SKM-1 treated with dmso at 0.1 percent for 144 hours (cell line): ENCODE results near the gene PAFAH1B2.
A peak's percentile ranks its signal among the peaks of the same experiment; 100 is the strongest.
"Not testable (repeated sequence)": the region's sequence is repeated elsewhere in the genome, so short reads cannot be mapped to it uniquely, and the experiment has no call there.

Source experiments
- DNase-seq: peaks from one replicate; lab custom pipeline; 2025; ENCODE audit not compliant: unreplicated experiment; lab: John Stamatoyannopoulos, UW

The PAFAH1B2 gene

DNA sequence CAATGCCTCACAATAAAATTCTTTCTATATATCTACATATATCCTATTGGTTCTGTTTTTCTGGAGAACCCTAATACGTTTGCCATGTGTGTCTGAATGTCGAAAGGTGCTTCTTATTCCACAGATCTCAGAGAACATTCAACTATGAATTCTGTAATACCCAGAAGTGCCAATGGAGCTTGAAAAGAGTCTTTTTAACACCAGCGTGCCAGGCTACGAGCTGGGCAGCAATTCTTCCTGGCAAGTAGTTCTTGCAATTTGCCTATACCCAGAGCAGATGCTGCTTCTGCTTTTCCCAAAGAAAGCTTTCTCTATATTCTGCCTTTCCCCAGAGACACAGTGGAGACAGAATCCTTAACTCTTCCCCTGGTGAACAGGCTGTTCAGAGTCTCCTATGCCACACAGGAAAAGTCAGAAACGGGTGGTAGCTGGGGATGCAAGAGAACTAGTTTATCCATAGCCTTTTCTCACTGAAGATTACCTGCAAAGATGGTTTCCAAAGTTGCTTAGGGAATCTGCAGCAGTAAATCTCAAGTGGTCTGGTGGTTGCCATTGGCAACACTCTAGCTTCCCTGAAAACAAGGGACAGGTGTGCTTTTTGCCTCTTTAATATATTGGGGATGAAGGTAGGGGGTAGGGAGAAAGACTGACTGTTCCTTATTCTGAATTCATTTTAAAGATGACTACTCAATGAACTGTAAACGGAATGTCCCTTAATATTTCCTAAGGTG lies 16.8 kb upstream of the PAFAH1B2 start:
- no peak for DNase-seq

DNA sequence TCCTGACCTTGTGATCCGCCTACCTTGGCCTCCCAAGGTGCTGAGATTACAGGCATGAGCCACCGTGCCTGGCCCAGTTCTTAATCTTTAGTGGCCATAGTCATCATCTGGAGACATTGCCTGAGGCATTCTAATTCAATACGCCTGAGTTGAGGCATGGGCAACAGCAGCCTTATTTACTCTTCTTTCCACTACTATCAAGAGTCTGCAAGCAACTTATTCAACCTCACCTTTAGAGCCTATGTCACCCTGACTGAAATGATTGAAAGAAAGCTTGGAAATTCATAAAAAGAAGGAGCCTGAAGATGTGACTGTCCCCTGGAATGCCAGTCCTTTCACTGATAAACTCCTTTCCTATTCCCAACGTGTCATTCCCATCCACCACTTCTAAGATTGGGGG lies 15.8 kb upstream of the PAFAH1B2 start:
- no peak for DNase-seq

DNA sequence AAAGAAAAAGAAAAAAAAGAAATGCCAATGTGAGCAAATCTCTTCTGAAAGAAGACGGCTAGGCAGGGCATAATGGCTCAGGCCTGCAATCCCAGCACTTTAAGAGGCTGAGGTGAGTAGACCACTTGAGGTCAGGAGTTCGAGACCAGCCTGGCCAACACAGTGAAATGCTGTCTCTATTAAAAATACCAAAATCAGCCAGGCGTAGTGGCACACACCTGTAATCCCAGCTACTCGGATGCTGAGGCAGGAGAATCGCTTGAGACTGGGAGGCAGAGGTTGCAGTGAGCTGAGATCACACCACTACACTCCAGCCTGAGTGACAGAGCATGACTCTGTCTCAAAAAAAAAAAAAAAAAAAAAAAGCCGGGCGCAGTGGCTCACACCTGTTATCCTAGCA lies 13.7 kb upstream of the PAFAH1B2 start:
- DNase-seq: not testable (repeated sequence)

DNA sequence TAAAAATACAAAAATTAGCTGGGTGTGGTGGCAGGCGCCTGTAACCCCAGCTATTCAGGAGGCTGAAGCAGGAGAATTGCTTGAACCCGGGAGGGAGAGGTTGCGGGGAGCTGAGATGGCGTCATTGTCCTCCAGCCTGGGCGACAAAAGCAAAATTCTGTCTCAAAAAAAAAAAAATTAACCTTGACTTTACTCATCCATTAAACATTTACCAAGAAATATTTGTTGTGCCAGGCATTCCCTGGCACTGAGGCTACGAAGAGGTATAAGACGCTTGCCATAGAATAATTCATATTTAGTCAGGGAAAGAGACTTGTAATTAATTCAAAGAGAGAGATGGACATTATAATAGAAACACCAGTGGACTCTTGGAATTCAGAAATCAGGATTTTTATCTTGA lies 13.2 kb upstream of the PAFAH1B2 start:
- DNase-seq: no peak

DNA sequence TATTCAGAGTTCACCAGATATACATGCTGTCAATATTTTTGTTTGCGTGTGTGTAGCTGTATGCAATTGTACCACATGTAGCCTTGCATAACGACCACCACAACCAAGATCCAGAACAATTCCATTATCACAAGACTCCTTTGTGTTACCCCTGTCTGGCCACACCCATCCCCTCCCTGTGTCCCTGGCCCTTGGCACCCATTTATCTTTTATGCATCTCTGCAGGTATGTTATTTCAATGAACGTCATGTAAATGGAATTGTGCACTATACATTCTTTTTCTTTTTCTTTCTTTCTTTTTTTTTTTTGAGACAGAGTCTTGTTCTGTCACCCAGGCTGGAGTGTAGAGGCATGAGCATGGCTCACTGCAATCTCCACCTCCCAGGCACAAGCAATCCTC lies 9.7 kb upstream of the PAFAH1B2 start:
- no peak for DNase-seq

DNA sequence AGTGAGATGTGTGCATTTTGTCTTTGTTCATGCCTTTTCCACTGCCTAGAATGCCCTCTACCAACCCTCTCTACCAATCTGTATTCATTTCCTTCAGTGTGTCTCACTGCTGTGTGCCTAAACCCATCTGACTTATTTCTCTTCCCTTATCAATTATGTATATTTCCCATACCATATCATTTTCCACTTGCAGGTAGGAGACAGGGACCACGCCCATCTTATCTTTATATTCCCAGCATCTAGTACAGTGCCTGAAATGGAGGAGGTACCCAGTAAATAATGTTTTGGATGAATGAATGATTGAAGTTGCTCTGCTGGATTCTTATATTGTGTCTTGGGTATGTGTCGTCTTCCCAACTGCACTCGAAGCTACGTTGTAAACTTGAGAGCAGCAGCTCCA lies 9.1 kb upstream of the PAFAH1B2 start:
- DNase-seq: not testable (repeated sequence)

DNA sequence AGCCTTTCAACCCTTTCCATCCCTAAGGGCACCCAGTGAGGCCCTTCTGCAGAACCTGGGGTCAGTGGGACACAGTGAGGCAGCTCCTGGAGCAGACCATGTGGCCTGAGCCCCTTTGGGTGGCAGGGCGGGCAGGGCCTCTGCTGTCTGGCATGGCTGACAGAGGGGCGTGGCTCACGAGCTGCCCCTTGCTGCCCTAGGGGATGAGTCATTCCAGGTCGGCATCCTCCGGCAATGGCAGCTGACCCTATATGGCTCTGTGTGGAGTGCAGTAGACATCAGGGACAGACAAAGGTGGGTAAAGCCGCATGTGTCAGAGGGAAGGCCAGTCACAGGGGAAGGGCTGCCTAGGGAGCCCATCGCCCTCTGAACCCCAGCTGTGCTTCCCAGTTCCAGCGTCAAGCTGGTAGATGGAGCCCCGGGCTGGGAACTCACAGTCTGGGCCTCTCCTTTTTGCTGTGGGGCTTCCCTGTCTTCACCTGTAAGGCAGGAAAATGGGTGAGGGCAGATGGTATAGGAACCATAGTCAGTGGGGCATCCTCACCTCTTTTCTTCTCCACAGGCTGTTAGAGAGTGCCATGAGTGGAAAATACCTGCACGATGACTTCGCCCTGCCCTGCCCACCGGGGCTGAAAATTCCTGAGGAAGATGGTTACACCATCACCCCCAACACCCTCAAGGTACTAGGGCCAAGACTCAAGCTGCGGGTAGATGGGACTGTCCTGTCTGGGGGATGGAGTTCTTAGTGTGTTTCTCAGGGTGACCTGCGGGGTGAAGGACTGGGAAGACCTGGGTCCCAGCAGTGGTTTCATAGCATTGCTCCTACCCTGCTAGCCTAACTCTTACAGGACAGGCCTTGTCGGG lies 6.6 kb upstream of the PAFAH1B2 start:
- DNase-seq: not testable (repeated sequence)

DNA sequence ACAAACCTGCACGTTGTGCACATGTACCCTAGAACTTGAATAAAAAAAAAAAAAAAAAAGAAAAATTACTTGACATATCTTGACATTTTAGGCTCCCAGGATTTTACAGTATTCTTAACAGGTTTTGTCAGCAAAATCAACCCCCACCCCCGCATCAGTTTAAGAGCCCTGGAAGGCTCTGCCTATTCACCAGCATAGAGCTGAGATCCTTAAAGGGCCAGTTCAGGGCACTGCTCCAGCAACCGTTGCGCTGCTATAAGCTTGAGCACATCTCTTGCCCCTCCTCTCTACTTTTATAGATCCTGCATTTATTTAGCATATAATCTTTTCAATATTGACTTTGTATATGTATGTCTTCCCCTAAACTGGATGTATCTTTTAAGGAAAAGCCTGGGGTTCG lies 697 bp upstream of the PAFAH1B2 start:
- no peak for DNase-seq

DNA sequence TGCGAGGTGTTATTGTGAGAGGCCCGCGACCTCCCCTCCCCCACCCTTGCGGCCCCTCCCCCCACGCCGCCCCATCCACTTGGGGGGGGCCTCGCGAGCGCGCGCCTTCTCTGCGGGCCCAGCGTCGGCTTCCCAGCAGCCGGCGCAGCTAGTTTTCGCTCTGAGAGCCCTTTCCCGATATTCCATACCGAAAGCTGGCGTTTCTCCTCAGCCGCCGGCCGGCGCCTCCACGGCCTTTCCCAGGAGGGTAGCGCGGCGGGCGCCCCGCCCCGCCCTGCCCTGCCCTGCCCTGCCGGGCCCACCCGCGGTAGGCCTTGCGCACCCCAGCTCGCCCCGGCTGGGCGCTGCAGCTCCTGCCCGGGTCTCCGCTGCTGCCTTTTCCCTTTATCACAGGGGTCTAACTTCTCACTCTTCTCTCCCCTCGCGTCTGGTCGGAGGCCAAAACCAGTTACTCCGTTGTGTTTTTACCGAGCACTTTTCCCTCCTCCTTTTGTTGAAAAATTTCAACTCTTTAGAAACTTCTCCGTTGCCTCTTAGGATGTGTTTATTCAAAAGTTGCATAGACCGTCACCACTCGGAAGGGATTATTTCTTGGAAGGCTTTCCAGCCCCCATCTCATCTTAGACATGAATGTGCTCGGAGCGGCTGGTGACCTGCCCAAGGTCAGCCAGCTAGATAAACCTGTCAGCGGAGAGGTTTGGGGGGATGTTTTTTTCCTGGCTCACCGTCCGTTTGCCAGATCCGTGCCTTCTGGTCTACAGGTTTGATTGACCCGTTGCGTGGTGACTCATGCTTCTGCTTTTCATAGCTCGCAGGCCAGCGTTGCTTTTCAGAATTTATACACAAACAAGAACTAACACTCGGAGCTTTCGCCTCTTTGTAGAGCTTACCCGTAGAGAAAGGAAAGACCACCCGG lies 648 bp downstream of the PAFAH1B2 start:
- peak; percentile 66 for DNase-seq

DNA sequence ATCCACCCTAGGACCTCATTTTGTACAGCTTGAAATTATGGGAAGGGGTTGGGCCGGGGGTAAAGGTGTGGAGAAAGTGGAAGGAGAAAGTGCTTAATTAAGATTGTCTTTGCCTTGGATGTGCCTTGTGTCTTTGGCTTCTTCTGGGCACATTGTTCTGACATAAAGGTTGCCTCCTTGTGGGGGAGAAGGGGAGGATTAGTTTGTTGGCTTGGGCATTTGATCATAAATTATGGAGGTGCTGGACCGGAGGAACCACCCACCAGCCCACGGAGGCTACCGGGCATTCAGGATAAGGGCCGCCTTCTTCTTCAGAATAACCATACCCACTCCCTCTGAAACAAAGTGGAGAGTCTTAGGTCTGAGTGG lies 1.3 kb downstream of the PAFAH1B2 start:
- no peak for DNase-seq

DNA sequence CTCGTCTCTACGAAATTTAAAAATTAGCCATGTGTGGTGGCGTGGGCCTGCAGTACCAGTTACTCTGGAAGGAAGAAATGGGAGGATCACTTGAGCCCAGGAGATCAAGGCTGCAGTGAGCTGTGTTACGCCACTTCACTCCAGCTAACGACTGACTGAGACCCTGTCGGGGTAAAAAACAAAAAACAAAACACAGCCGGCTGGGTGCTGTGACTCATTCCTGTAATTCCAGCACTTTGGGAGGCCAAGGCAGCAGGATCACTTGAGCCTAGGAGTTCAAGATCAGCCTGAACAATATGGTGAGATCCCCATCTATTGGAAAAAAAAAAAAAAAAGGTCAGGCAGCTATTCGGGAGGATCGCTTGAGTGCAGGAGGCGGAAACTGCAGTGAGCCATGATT lies 2.4 kb downstream of the PAFAH1B2 start:
- DNase-seq: no peak

DNA sequence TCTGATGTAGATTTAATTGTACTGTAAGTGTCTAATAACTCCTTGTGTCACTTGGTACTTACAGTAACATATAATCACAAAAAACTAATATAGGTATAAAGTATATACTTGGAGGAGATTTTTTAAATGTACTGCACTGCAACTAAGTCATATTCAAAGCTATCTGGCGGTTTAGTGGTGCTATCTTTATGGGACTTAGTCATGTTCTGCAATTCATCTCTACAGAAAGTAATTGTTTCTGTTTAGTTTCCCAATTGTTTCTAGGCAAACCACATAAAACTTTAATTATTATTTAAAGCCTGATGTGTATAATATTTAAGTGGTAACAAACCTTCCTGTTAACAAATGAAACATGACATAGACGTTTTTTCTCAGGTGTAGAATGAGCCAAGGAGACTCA lies 8.0 kb downstream of the PAFAH1B2 start:
- no peak for DNase-seq

DNA sequence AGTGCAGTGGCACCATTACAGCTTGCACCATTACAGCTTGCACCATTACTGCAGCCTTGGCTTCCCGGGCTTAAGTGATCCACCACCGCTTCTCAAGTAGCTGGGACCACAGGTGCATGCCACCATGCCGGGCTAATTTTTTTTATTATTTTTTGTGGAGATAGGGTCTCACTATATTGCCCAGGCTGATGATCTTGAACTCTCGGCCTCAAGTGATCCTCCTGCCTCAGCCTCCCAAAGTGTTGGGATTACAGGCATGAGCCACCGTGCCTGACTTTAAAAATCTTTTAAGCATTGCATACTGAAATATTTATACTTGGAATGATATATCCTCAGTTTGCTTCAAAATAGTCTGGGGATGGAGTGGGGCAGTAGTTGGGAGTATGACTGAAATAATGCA lies 10.4 kb downstream of the PAFAH1B2 start:
- no peak for DNase-seq

DNA sequence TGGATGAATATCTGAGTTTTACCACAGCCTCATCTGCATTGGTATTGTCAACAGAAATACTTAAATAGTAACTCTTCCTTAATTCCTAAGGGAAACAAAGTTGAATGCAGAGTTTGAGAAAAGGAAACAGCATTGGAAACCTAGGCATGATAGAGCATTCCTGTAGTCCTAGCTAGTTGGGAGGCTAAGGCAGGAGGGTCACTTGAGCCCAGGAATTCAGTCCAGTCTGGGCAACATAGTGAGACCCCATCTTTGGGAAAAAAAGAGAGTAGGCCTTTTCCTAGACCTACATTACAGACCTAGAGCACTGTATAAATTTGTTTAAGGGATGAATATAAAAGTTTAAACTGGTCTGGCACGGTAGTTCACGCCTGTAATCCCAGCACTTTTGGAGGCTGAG lies 13.4 kb downstream of the PAFAH1B2 start:
- no peak for DNase-seq

DNA sequence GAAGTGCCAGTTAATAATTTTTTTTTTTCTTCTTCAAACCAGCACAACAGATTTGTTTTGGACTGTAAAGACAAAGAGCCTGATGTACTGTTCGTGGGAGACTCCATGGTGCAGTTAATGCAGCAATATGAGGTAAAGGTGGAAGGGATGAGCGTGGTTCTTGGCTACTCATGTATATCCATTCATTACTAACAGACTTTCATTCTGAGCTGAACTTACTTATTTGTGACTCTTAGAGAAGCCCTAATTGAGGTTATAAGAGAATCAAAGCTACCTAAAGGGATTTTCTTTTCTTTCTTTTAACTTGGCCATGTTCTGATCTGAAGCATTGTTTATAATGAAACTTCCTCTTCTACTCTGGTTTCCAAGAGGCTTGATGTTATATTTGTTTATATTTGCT lies 15.8 kb downstream of the PAFAH1B2 start:
- no peak for DNase-seq

DNA sequence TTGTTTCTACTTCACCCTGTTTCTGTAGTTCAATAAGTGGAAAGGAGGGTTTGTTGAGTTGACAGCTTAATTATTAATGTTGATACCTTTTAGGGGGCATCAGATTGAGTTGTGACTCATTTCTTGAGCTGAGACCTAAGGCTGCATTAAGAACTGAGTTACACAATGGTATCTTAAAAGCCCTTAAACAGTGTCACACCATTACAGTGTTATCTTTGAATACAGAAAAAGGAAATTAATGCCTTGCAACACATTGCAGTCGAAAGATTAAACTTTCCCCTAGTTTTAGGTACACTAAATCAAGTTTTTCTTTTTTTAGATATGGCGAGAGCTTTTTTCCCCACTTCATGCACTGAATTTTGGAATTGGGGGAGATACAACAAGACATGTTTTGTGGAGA lies 16.7 kb downstream of the PAFAH1B2 start:
- no peak for DNase-seq

DNA sequence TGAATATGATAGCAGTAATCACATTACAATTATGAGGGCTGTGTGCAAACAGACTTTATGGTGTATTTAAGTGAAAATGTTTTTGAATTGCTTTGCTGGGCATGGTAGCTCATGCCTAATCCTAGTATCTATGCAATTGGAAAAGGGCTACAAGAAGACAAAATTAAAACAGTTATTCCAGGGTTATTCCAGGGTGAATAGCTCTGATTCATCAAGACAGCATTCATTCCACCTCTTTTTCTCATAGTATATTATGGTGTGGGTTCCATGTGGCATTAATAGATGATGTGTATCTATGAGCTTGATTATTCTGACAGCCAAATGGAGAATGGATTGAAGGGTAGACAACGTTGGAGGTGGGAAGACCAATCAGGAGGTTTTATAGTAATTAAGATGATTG lies 22.4 kb downstream of the PAFAH1B2 start:
- no peak for DNase-seq

DNA sequence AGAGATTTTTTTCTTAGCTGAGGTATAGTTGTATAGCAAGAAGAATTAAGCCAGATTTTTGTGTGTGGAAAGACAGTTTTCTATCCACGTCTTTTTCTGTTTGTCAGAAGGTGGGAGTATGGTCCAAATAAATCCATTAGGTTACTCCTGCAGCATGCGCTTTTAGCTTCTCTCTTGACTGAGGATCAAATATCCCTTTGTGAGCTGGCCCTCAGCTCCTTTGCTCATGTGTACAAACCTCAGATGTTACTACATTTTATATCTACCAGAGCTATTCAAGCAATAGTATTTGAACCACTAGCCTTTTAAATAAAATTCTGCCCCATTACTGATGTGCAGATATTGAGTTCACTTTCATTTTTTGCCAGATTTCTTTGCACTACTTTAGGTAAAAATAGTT lies 25.6 kb downstream of the PAFAH1B2 start:
- no peak for DNase-seq

DNA sequence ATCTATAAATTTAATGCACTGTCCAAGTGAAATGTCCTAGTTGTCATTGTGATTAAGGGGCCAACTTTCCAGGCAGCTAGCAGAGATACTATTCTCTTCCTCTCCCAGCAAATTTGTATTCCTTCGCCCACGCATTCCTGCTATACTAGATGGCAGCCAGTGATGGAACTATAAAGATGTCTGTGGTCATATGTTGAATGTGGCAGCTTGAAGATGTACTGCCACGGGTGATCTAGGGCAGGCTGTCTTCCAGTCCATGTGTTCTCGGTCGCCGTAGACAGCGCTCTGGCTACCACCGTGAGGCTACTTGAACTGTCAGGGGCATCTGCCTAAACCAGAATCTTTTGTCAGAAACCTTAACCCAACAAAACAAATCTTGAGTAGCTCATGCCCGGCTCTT lies 26.1 kb downstream of the PAFAH1B2 start:
- DNase-seq: no peak

DNA sequence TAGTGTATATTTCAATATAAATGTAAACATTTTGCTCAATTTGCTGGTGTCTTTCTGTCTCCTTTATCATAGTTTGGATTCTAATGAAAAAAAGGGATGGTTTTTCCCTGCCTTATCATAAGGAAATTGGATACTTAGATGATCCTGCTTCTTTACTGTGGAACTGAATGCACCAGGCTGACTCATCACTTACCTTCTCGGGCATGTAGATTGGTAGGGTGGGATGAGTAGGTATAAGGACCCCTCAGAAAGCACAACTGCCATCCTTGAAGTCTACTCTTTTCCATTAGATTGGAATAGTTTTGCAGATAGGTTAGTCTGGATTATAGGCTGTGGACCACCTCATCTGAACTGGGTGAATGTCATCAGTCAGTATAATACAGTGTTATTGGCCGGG lies 26.9 kb downstream of the PAFAH1B2 start:
- DNase-seq: no peak

DNA sequence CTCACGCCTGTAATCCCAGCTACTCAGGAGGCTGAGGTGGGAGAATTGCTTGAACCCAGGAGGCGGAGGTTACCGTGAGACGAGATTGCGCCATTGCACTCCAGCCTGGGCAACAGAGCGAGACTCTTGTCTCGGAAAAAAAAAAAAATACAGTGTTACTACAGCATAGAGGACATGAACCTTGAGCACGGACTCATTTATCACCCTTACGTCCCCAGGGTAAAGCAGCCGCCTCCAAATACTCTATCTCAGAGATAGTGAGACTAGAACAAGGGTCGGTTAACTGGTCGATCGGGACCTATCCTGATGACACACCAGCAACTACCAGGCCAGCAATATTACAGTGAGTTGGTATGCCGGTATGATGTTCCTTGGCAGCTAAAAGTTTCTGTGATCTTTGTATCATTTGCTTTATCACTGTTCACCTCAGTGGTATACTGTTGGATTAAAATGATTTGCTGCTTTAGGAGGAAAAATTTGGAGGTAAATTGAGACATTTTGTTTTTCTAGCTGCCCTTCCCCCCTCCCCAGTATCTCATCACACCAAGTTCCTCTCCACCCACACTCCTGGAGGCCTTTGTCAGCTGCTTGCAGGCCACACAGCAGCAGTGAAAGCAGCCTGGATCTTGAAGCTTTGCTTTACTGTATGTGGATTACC lies 27.4 kb downstream of the PAFAH1B2 start:
- DNase-seq: no peak
